ENCODE data around the gene SYCP3.
A peak's percentile ranks its signal among the peaks of the same experiment; 100 is the strongest.

The SYCP3 gene

DNA sequence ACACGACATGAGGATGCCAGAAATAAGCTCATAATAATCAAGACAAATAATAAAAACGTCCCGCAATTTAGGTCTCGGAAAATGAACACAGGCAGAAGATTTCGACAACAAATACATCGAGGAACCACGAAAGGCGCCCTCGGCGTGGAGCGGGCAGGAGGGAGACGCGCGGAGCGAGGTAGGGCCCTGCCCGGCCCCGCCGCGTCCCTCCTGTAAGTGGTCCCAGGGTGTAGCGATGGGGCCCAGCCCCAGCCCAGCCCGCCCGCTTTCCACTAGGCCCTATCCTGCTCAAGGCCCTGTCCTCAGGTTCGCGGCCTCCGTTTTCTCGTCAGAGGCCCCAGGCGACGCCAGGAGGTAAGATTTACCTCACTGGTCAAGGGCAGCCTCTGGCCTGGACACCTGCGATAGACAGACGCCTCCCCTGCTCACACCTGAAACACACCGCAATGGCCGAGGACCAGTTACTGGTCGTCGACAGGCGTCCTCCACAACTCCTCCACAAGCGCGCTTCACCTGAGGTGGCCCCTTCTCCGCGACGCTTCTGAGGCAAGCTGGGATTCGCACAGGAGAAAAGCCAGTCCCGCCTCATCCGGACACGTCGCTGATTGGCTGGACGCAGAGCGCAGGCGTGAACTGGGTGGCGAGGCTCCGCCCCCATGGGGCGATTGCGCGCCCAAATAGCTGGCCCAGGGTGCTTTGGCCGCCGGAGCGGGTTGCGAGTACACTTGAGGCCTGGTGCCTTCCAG, at the start of gene SYCP3:
Gene SYCP3 (minus strand): TSS at position 543 of the 746 bp plus-strand sequence. CDS start 1,527 bp downstream, outside the sequence.
- no peak for DNase-seq

DNA sequence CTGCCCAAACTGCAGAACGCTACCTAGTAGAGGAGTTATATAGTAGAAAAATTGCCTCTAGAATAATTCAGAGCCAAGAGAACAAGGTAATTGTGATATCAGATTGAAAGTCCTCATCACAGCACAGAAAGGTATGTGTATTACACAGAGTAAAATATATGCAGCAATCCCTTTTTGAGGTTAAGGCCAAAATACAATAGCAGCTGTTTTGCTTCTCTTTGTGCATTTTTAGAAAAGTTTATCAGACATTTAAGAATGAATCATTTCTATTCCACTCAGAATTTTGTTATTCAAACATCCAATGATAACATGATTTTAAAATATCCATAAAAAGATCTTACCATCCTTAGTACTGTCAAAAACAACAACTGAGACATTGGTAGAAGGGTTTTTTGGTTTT, 46.4 kb upstream of the SYCP3 start:
- DNase-seq = no peak

DNA sequence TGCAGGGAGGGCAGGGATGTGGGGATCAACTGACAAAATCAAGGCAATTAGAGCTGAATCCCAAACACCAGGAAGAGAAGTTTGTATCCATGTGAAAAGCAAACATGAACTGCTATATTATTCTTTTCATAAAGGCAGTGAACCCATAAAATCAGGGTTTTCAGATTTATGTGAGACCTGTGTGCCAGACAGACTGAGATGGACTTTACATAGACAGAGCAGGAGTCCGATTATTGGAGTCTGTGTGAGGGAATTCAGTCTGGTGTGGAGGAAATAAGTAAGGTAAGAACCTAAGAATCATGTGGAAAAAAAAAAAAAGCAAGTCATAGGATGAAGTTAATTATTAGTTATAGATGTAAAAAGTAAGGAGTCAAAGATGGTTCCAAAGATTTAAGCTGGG, 45.1 kb upstream of the SYCP3 start:
- no peak for DNase-seq

- DNase-seq = no peak
These were observed 44.6 kb upstream of the SYCP3 start for GRCh38 chr12:101783838-101784237.

- no peak for DNase-seq
These were observed 43.9 kb upstream of the SYCP3 start for GRCh38 chr12:101783150-101783549.

- no peak for DNase-seq
These were observed 43.0 kb upstream of the SYCP3 start for GRCh38 chr12:101782273-101782731.

GRCh38 chr12:101781834-101782233, 42.6 kb upstream of the SYCP3 start:
- DNase-seq = no peak

DNA sequence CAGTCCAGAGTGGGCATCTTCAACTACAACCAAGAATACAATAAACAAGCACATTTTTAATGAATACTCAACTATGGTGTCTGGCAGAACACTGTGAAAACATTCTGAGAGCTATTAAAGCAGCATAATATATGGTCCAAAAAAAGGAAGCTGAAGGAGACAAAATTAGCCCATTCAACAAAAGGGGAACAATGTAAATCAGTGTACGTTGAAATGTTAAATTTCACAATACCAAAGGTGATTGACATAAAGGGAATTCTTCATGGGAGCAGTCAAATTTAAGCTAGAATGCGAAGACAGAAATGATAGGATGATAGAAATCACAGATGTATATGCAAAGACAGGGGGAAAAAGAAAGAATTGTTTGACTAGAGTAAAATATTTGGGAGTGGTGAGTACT, 41.3 kb upstream of the SYCP3 start:
- DNase-seq = no peak

- DNase-seq = peak in 2 of 3 experiments; percentile 30 to 65
These were observed 40.4 kb upstream of the SYCP3 start for GRCh38 chr12:101779626-101780025.

DNA sequence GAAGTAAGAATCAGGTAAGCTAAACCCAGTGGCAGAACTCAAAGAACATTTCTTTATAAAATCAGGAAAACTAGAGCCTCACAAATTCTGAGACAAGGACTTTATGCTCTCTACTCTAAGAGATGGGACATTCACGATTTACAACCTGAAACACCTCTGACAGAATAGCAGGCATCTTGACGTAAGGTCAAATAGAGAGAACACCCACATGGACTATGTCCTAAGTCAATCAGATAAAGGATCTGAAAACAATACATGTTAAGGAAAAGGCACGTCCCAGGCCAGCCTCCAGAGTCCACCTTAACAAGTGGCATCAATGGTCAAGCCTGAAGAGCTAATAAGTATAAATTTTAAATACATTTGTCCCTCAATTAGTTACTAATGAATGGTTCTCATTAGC, 39.9 kb upstream of the SYCP3 start:
- peak in 1 of 3 experiments; percentile 30 for DNase-seq

DNA sequence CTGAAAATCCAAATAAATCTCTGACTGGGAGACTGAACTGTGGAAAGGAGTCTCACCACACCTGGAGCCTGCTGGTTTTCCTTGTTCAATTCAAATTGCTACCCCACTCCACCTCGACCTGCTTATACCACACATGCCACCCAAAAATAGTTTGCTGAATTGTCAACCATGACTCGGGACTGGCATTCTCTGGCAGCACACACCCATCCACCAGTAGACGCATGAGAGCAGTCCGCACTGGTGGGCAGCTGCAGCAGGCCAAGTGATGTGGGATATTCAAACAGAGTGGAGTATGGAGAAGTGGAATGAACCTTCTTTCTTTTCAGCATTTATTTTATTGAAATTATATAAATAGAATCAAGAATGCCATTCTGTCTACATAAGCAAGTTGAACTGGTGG, 38.7 kb upstream of the SYCP3 start:
- no peak for DNase-seq

GRCh38 chr12:101777485-101777884, 38.2 kb upstream of the SYCP3 start:
- no peak for DNase-seq

DNA sequence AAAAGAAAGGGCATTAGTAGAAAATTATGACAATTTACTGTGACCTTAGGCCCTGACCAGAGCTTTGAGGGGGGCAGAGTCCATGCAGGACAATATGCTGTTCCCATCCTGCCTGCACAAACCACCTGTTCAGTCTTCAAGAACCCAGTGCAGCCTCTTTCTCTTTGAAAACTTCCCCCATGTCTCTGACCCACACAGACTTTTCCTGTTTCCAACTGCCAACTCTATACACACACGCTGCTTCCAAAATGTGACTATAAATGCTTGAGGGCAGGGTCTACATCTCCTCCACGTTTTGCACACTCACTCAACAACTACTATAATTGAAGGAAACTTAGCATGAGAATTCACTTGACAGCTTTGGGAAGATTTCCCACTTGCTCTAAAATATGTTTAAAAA, 36.6 kb upstream of the SYCP3 start:
- DNase-seq = no peak

DNA sequence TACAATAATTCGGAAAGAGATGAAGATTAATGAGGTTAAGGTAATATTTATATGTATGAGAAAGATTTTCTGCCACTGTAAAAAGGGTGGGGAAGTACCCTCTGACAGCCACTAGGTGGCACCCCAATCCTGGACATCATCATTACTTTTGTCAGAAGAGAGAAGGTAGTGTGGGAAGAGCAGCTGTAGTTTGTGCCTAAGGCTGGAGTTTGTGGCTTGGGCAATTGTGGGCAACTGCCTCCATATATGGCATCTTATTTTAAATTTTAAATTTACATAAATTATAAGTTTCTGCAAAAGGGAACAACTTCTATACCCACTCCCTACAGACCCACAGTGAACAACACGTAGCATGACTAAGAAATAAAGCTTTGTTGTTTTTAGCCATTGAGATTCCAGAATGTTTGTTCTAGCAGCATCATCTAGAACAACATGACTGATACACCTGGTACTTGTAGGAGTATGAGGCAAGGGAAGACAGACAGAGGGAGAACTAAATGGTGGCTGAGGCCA, 34.4 kb upstream of the SYCP3 start:
- DNase-seq = peak; percentile 45 to 84 (median 76)

DNA sequence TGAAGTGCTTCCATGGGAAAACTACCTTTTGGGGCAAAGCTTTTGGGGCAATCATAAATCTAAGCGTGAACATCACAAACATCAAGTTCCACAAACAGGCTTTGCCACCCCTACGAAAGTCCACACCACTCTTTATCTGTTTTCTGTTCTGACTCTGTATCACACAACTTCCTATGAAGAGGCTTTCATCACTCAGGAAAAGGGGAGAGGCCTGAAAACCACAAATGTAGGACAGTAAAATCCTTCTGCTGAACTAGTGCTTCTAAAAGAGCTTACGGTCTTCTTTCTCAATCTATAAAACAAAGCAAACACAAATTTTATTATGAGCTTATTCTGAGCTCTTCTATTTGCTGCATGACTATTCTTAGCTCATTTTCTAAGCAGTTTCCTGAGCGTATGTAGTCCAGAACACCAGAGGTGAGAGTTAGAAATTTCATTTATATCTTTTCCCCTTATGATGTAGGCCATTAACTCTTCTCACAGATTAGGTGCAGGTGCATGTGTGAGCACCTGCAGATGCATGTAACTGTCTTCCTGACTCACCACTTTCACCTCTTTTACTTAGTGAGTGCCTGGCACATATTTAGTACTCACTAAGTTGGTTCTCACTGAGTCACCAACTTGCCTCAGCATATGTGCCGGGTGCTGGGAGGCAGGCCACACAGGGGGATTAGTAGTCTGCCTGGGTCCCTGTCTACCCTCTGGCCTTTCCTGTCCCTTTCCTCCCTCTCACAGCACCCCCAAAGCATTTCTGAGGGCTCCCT, 32.9 kb upstream of the SYCP3 start:
- DNase-seq = no peak

DNA sequence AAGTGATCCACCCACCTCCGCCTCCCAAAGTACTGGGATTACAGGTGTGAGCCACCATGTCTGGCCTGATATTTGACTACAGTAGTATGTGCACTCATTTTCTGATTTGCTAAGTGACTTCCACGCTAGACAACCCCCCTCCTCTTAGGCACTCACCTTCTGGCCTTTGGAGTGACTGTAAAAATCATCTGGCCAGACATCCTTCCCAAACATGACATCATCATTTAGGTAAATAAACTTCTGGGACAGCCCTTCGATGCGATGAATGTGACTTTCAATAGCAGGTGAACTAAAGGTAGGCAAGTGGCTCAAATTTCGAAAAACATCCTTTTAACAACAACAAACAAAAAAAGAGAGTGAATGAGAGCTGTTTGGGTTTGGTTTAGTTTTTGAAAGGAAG, 30.6 kb upstream of the SYCP3 start:
- DNase-seq = peak in 1 of 3 experiments; percentile 9

DNA sequence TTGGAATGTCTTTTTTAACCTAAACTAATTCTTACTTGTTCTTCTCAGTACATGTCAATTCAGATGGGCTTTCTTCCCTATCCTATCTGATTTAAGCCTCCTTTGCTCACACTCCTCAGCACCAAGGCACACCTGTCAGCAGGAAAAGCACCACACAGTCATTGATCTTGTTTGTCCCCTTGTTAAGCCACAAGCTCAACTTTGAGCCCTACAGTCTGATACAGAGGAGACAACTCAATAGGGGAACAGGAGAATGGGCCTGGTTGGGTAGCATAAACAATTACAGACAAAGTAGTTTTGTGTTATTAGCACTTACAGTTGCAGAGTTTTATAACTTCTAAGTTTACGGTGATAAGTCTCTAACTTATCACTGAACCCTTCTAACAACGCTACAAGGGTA, 29.5 kb upstream of the SYCP3 start:
- no peak for DNase-seq

- peak in 1 of 3 experiments; percentile 12 for DNase-seq
These were observed 28.3 kb upstream of the SYCP3 start for GRCh38 chr12:101767537-101767936.

DNA sequence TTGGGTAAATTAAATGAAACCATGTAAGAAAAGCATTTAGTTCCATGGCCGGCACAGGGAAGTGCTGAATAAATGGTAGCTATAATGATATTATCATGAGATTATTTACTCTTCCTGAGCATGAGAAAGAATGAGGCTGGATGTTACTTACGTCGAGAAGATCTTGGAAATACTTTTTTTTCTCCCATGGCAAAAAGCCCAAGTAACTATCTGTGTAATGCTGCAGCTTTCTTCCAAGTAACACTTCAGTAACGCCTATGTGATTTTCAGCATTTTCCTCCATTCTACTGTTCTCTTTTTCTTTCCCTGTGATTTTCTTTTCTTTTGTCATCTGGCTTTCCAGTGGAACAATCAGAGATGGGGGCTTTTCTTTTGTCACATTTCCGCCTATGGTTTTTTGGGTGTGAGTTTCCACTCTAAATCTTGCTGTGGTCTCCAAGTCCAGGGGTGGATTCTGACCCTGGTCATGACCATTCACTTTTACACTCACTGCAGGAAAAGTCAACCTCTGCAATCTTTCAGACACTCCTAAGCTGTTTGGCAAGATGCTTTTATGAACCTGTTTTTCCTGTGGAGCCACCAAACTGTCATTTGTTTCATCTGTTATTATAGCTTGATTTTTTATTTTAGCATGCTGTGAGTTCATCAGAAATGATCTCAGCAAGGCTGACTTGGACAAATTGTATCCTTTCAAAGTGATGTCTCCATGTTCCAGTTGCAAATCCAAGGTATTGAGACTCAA, 25.0 kb upstream of the SYCP3 start:
- no peak for DNase-seq

DNA sequence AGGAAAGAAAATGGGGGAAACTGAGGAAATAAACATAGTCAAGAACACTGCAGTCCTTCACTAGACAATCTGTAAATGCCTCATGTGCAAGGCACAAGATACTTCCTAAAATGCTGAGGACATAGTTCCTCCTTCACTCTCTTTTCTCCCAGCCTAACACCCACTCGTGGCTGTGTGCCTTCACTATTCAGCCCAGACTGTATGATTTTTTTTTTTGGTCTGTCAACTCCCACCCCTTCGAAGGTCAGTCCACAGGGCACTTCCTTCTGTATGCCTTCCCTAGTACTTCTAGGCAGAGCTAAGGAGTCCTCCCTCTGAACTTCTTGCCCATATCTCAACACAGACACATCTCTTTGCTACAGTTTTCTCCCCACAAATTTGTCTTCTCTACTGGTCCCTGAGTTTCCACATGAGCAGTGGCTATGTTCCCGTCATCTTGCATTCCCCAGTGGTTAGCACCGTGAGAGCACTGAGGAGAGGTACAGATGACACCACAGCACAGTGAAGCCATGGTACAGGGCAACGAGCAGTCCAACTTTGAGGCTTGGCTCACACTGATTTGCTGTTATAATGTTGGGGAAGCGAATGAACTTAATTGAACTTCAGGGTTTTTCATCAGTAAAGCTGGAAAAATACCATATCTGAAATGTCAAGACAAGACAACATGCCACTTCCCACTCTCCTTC, 24.1 kb upstream of the SYCP3 start:
- DNase-seq = no peak

GRCh38 chr12:101761781-101762180, 22.5 kb upstream of the SYCP3 start:
- DNase-seq = no peak

GRCh38 chr12:101761350-101761749, 22.1 kb upstream of the SYCP3 start:
- no peak for DNase-seq

Measured in NCI-H1417 (cell line).